HG02970 (cell line): ENCODE measurements around the gene NDUFA6.
A peak's percentile ranks its signal among the peaks of the same experiment; 100 is the strongest.
"Not testable (repeated sequence)": the region's sequence is repeated elsewhere in the genome, so short reads cannot be mapped to it uniquely, and the experiment has no call there.

Experiments used
- ATAC-seq: cut with Tn5 transposase; IDR thresholded peaks from one replicate; pipeline ENCODE4 v1.9.1; 2021; ENCODE audit warnings: mild to moderate bottlenecking, moderate library complexity, moderate number of reproducible peaks; ENCODE audit not compliant: unreplicated experiment, low FRiP score

Gene NDUFA6

DNA sequence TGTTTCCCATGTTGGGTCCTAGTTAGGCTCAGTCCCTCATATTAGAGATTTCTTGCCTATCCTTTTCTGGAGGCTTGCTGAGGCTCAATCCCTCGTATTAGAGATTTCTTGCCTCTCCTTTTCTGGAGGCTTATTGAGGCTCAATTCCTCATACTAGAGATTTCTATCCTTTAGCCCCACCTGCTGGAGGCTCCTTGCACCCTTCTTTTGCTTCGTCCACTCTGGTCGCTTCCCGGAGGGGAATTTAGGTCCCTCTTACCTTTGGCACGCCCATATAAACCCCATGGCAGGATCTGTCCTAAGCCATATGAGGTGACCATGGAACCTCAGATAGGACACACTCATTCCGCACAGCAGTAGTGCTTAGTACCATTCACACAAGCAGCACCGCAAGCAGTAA, 24.1 kb upstream of the NDUFA6 start:
- no peak for ATAC-seq

DNA sequence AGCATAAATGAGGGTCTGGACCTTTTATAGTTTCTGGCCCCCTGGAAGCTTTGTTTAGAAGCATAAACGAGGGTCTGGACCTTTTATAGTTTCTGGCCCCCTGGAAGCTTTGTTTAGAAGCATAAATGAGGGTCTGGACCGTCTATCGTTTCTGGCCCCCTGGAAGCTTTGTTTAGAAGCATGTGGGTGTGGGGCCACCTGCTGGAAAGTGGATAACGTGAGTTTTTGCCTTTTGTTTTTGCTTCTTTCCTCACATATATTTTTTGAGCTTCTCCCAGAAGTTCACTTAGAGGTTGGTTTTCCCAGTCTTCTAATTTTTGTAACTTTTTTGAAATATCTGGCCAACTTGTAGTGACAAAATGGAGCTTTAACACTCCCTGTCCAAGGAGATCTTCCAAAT, 22.2 kb upstream of the NDUFA6 start:
- not testable (repeated sequence) for ATAC-seq

DNA sequence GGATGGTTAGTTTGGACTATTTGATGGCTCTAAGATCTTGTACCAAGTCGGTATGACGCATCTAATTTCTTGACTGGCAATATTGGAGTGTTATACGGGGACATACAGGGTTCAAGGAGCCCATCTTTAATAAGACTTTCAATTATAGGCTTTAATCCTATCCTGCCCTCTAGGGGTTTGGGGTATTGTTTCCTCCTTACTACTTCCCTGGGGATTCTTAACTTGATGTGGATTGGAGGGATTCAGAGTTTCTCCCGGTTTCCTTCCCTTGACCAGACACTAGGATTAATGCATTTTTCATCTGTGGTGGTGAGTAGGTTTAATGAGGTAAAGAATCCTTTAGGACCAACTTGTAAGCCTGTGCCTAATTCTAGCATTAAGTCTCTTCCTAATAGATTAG, 21.2 kb upstream of the NDUFA6 start:
- ATAC-seq, result no peak

DNA sequence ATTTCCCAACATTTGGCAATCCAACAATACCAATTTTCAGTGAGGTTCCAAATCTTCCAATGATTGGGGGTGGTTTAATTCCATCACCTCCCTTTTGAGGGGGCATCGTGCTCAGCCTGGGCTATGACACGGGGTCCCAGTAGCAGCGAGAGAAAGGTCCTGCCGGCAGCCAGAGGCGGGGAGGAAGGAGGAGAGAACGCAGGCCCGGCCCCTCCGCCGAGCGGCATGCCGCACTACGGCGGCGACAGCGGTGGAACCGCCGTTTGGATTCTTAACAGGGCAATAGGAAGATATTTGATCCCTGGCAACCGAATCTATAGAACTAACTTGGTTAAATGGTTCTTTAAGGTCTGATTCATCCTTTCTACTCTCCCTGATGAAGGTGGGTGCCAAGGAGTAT, 18.3 kb upstream of the NDUFA6 start:
- no peak for ATAC-seq

DNA sequence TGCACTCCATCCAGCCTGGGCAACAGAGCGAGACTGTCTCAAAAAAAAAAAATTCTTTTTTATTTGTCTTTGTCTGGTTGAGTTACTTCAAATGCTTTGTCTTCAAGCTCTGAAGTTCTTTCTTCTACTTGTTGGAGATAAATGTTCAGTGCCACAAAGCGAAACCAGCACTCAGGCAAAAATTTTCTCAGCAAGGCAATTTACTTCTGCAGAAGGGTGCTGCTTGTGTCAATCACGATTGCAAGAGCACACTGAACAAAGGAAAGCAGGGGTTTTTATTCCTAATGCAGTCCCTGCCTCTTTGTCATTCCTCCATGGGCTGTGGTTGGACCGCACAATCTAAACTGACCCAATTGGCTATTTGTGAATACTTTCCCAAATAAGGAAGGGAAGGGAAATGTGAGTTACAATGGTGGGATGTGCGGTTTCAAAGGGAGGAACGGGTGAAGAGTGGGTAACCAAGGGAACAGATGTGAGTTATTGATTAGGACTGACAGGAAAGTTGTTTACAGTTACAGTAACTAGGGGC, 13.8 kb upstream of the NDUFA6 start:
- not testable (repeated sequence) for ATAC-seq

DNA sequence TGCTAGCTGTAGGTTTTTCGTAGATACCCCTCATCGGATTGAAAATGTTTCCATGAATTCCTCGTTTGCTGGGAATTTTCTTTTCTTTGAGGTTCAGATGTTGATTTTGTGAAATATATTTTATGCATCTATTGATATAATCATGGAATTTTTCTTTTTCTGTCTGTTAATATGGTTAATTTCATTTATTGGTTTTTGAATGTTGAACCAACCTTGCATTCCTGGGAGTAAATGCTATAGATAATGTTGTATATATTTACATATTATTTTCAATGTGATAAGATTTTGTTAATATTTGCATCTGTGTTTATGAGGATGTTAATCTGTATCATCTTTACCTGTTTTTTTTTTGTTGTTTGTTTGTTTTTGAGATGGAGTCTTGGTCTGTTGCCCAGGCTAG, 10.6 kb upstream of the NDUFA6 start:
- no peak for ATAC-seq

DNA sequence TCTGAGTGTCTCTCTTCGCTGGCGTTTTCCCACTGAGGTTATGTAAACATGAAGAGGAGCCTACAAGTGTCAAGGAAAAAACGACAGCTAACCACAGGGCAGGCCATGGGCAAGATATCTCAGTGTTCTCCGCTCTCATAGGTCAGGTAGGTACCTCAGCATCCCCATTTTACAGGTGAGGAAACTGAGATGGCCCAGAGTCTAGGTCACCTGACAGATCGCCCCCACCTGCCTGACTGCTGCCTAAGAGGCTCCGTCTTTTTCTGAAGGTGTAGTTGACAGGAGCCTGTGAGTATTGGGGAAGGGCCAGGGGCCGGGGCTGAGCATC, 847 bp upstream of the NDUFA6 start:
- ATAC-seq, result no peak

DNA sequence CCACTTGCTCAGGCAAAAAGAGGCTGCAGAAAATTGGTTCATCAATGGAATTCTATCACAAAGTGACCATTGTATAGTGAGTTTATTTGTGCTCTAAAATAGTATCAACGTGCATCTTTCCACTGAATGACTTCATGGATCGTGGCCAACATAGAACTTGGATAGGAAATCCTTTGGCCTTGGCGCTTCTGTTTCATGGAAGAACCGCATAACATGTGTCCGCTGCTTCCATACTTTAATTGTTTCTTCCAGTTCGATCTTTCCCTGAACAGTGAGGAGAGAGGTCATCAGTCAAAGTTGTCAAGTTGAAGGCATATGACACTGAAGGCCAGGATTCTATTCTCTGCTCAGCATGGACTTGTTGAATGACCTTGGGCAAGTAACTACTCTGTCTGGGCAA, 4.5 kb downstream of the NDUFA6 start:
- ATAC-seq, result no peak

DNA sequence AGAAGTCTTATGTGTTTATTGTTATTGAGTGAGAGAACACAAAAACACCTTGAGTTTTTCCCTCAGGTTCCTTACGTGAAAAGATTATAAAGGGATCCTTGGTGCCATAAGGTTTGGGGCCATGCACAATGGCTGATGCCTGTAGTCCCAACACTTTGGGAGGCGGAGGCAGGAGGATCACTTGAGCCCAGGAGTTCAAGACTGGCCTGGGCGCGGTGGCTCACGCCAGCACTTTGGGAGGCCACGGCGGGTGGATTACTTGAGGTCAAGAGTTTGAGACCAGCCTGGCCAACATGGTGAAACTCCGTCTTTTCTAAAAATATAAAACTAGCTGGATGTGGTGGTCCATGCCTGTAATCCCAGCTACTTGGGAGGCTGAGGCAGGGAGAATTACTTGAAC, 5.7 kb downstream of the NDUFA6 start:
- ATAC-seq, result no peak

DNA sequence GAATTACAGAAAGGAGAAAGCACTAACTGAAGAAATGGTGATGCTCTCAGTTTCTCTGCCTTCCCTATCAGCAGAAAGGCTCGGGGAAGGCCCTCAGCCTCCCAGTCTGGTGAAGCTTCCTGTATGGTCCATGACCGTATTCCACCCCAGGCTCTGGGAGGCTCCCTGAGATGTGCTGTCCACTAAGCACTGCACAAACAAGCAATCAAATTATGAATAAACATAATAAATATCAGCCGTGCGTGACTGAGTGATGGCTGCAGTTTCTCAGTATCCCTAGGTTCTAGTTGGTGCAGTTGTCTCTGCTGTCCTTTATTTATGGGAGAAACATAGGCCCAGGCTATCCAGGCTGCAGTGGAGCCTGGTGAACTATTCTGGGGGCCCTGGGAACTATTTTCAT, 7.5 kb downstream of the NDUFA6 start:
- ATAC-seq, result no peak

DNA sequence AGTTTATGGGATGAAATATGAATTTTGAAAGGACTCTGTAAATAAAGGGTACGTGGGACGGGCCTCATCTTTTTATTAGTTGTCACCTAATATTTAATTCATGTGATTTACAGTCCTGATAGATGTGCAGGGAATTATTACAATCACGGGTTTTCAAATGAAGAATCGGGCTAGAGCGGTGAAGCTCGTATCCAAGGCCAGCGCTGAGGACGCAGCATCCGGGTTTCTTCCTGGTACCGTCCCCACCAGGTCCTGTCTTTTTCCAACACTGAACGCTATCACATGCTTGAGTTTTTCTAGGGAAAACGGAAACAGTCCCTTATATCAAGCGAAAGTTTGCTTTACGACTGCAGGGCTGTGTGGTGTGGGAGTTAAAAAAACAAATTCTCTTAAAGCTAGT, 10.3 kb downstream of the NDUFA6 start:
- ATAC-seq, result no peak

DNA sequence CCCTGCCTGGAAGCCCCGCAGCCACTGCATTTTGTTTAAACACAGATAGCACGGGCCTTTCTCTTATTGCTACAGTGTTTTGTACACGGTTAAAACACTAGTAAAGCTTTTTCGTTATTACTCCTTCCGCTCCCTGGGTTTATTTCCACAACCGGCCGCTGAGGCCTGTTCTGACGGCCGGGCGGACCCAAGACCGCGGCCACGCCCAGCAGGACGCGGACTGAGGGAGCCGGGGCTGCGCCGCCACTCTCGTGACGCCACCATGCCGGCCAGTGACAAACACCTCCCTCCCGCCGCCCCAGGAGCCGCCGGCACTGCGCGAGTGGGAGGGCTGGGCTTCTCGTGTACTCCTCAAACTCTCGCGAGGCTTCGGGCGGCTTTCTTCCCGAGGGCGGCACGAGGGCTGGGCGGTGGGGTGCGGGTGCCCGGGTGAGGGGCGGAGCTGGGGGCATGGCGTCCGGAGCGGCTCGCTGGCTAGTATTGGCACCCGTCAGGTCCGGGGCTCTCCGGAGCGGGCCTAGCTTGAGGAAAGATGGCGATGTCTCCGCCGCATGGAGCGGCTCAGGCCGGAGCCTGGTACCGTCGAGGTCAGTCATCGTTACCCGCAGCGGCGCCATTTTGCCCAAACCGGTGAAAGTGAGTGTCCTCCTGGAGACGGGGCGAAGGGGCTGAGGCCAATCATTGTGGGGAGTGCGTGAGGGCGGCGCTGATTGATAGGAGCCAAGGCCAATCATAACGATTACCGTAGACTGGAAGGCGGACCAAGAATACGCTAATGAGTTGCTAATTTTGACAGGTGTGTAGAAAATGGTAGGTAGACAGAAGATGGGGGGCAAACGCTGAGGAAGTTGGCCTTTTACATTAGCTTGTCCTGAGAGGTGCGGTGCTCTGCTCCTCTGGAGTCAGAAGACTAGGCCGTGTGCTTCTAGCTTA, 11.0 kb downstream of the NDUFA6 start, which contains the start of gene SMDT1:
Gene SMDT1, plus strand, starts transcription at position 382 of the 933 bp plus-strand sequence. Its CDS starts 69 bp downstream, at position 451.
- ATAC-seq, result peak; percentile 81

DNA sequence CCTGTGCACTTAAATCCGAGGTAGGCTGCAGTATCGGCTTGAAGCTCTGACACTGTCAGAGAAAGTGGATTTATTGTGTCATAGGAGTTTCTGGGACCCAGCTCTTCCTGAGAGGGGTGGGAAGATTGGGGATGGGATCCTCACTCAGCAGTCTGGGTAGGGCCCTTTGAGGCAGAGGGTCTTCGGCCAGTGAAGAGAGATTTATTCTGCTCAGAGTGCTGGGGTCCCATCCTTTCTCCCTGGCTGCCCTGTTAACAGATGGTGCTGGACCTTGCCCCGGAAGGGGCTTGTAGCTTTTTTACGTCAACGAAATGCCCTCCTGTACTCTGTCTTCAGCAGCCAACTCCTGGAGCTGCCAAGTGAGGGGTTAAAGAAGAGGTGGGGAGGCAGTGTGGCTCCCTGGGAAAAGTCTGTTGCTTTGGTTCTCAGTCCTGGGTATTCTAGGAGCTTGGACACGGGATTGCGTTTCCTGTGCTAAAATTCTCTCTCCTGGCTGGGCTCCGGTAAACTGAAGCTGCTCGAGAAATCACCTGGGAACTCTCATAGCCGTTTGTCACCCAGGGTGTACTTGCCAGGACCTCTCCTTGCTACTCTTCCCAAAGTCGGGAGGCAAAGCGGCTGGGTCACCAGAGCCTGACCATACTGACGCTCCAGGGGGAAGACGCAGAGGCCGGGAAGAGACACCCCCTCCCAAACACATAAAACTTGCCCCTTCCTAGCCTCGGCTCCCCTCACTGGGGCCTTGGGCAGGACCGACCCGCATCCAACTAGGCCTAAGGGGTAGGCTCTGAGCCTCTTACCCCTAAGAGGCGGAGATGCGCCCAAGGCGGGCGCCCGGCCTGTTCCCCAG, 11.9 kb downstream of the NDUFA6 start:
- ATAC-seq, result peak; percentile 4

DNA sequence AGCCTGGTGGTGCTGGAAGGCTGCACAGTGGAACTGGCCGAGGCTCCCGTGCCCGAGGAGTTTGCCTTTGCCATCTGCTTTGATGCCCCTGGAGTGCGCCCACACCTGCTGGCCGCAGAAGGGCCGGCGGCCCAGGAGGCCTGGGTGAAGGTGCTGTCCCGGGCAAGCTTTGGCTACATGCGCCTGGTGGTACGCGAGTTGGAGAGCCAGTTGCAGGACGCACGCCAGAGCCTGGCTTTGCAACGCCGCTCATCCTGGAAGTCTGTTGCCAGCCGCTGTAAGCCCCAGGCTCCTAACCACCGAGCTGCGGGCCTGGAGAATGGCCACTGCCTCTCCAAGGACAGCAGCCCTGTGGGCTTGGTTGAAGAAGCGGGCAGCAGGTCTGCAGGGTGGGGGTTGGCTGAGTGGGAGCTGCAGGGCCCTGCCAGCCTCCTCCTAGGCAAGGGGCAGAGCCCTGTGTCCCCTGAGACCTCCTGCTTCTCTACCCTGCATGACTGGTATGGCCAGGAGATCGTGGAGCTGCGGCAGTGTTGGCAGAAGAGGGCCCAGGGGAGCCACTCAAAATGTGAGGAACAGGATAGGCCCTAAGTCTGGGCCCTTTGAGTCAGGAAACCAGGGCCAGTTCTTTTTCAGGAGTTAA, 13.0 kb downstream of the NDUFA6 start:
- ATAC-seq, result no peak

DNA sequence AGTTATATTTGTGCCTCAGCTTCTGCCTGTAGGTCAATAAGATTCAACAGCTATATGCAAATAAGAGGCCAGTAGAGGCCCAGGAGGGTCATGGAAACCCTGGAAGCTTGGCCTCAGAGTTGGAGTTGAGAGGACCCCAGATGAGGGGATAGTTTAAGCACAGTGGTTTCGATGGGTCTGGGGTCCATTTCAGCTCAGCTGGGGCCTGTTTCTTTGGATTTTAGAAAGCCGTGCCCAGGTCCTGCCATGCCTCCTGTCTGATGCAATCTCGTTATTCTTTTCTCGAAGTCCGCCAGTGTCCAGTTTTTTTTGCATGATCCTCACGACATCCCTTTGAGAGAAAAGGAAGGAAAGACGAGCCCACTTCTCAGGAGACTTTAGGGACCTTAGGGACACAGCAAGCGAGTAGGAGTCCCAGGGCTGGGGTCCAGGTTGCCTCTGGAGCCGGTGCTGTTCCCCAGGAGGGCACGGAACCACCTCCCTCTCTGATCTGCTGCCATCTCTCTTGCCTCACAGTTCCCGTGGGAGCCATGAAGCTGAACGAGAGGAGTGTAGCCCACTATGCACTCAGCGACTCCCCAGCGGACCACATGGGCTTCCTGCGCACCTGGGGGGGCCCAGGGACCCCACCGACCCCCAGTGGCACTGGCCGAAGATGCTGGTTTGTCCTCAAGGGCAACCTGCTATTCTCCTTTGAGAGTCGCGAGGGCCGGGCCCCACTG, 13.6 kb downstream of the NDUFA6 start:
- no peak for ATAC-seq

DNA sequence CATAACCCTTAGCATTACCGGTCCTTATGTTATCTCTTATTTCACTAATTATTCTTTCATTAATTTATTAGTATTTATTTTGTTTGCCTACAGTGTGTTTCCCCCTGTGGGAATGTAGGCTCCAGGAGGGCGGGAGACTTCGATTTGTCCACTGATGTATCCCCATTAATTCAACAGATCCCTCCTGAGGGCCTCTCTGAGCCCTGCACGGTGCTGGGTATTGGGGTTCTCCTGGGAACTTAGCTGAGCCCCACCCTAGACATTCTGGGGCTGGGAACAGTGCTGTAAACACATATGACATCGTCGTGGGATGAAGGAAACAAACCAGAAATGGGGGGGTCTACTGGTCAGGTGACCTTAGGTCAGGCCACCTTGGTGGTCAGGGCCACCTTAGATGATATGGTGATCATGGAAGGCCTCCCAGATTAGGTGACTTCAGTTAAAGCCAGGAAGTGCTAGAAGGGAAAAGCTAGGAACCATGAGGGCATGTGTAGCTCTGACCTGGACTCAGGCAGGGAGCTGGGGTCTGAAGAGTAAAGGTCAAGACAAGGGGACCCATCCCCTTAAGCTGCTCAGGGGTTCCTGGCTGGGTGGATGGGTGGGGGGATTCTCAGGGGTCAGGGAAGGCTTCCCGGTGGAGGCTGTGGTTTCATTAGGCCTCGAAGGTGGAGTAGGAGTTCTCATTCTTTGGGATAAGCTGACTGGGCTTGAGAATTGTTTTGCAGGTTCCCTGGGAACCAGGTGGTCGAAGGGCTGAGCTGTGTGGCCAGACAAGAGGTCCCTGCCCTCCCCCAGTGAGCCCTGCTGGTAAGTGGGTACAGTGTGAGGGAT, 15.5 kb downstream of the NDUFA6 start:
- ATAC-seq, result no peak

DNA sequence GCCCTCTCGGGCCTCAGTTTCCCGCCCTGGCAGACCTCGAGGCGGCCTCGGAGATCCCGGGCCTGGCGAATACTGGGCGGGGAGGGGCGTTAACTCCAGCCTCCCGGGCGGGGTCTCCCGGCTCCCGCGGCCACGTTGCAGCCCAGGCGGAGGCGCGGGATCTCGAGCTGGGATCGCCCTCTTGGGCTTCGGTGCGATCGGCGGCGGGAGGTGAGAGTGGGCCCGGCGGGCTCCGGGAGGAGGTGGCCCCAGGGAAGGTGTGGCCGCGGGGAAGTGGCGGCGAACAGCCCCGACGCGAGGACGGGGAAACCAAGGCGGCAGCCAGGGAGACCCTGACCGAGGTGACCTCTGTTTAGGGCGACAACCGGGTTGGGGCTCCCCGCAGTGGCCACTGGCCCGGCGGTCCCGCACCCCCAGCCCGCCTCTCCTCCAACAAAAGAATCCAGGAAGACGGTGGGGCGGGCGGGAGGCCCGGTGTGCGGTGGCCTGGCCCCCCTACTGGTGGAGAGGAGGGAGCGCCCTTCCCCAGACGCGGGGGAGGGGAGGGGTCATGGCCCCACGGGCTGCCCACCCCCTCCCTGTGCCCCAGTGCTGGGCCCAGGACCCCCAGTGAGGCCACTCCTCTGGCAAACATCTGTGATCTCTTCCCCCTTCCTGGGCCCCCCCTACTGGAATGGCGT, 16.3 kb downstream of the NDUFA6 start, which contains the start of gene PHETA2:
Gene PHETA2, plus strand, starts transcription at position 117 of the 680 bp plus-strand sequence. CDS start 3,046 bp downstream, outside the sequence.
- no peak for ATAC-seq

DNA sequence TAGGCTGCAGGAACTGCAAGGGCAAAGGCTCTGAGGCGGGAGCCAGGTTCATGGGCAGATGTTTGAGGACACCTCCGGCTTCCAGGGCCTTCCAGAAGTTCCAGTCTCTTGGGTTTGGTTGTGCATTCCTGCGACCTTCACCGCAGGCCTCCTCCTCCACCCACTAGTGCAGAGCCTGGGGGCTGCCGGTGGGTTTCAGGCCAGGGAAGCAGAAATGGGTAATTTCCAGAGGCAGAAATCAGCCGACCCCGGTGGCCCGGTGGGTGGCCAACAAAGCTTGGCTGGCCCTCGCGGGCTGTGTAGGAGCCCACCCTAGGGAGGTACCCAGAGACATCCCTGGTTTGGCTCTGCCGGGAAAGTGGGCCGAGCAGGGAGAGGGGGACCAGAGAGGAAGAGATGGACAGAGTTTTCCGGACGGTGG, 16.9 kb downstream of the NDUFA6 start:
- no peak for ATAC-seq
